Forelimb muscle (tissue), 1 donor: Measurements from ENCODE around the gene H2BW2. TPM values are rescaled to one million over a fixed set of nuclear protein-coding genes. Genes with fewer than 3 reads are reported as not detected.
"Not testable (repeated sequence)": the region's sequence is repeated elsewhere in the genome, so short reads cannot be mapped to it uniquely, and the experiment has no call there.

ENCODE experiments used
- DNase-seq: peaks from one replicate; pipeline ENCODE4 v3.0.0-alpha.2; 2013; ENCODE audit warnings: low read depth
- polyA plus RNA-seq: library from polyadenylated mRNA; unstranded; fragments of 120-200 nt; gene quantifications from one replicate; pipeline ENCODE4 v1.2.1, GENCODE V29; 2013; ENCODE audit not compliant: insufficient read length

Gene H2BW2
- 0.40 TPM for polyA plus RNA-seq

- no peak for DNase-seq
These were observed at the start of gene H2BW2 for GRCh38 chrX:104039689-104040505. Gene H2BW2, plus strand, starts transcription at chrX:104039956. Its CDS starts 39 bp downstream, at chrX:104039995.

DNA sequence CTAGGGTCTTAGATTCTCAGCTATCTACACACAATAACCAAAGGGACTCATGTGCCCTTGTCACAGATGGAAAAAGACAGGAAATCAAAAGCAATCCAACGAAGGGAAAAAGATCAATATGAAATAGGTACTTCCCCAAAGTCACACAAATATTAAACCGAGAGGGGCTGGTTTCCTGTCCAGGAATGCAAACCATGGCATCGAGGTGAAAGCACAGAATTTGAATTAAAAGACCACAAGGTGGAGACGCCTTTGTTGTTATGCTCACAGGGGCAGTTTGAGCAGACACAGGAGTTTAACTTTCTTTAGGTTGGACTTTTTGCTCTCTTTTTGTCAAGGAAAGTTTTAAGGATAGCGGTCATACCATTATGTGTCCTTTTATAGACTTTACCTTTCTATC, 40.5 kb upstream of the H2BW2 start:
- DNase-seq, result no peak

- no peak for DNase-seq
These were observed 30.9 kb upstream of the H2BW2 start for GRCh38 chrX:104008831-104009230.

- no peak for DNase-seq
These were observed 26.6 kb upstream of the H2BW2 start for GRCh38 chrX:104013158-104013557.

GRCh38 chrX:104013606-104014005, 26.1 kb upstream of the H2BW2 start, which contains the start of gene H2BW1:
Gene H2BW1, minus strand, starts transcription at chrX:104013708. Its CDS starts 132 bp downstream, at chrX:104013576.
- no peak for DNase-seq

- not testable (repeated sequence) for DNase-seq
These were observed 24.2 kb upstream of the H2BW2 start for GRCh38 chrX:104015576-104015975.

- DNase-seq, result no peak
These were observed 21.6 kb upstream of the H2BW2 start for GRCh38 chrX:104018126-104018525.

- DNase-seq, result no peak
These were observed 1.2 kb downstream of the H2BW2 start for GRCh38 chrX:104041003-104041402.

- no peak for DNase-seq
These were observed 5.9 kb downstream of the H2BW2 start for GRCh38 chrX:104045642-104046041.

DNA sequence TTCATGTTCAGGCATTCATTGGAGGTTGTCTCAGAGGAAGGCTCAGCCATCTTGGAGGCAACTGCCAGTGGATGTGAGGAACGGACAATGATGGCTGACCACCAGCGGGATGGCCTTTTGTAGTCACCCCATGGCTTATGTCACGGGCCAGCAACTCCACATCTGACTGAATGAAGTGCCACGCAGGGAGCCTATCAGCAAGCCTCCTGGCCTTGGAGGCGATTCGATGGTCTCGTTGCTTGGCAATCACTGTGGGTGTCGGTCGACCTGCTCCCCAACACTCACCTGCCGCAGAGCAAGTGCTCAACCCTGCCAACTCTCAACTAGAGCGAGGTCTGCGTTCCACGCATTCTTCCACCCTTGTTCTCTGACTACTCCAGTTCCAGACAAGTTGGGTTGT, 7.4 kb downstream of the H2BW2 start:
- DNase-seq, result no peak

GRCh38 chrX:104054956-104055355, 15.2 kb downstream of the H2BW2 start:
- not testable (repeated sequence) for DNase-seq

GRCh38 chrX:104062636-104063035, 22.9 kb downstream of the H2BW2 start:
- not testable (repeated sequence) for DNase-seq

DNA sequence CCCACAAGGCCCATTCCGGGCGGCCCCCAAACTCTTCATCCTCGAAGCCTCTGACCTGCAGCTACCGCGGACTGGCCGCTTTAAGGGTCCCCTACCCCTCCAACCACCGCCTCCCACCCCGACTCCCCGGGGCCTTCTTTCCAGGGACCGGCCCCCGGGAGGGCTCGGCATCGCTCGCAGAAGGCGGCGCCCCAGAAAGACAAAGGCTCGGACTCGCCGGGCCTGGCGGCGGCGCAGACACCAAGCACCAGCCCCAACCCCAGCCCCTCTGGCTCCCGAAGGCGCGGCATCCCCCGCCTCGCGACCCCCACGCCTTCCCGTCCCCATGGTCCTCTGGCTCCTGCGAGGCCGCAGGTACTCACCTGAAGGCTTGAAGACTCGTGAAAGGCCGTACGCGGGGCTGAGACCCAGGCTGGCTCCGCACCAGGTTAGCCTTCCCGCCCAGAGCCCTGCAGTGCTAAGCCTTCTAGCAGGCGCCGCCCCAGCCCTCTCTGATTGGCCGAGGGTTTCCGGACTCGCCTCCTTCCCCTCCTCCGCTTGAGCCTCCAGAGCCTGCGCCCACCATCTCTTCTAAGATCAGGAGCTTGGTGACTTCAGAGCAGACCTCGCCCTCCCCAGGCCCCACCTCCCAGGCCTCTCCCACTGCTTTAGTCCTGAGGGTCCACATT, 36.2 kb downstream of the H2BW2 start, which contains the start of gene TMSB15C:
Gene TMSB15C, minus strand, starts transcription at position 459 of the 668 bp plus-strand sequence.
- not testable (repeated sequence) for DNase-seq

DNA sequence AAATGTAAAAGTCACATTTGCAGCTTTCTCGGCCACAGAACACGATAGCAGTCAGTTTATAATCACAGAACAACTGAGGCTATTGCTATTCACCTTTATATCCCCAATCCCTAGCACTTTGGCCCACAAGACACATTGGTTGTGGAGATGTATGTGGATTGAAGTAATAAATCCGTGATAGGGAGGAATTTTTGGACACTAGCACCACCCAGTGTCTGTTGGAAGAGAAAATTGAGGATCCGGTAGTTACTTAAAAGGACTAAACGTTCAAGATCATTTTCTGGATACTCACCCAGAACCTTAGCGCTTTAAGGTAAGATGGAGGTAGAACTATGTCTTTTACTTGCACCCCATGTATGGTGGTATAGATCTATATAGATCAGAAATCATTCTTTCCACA, 38.1 kb downstream of the H2BW2 start:
- DNase-seq, result not testable (repeated sequence)

- DNase-seq, result no peak
These were observed 44.3 kb downstream of the H2BW2 start for GRCh38 chrX:104084063-104084462.

- no peak for DNase-seq
These were observed 45.0 kb downstream of the H2BW2 start for GRCh38 chrX:104084534-104085277.

GRCh38 chrX:104085477-104085876, 45.7 kb downstream of the H2BW2 start:
- no peak for DNase-seq

- DNase-seq, result no peak
These were observed 46.2 kb downstream of the H2BW2 start for GRCh38 chrX:104085919-104086318.
